Measurements from ENCODE around the gene STXBP6.

STXBP6 gene

GRCh38 chr14:25004389-25004809 is 45.5 kb downstream of the STXBP6 start:
- Histone ChIP-seq H3K27ac (ENCODE audit: poor library complexity, severe bottlenecking) (no peak overlapping the region), H3K4me1 (ENCODE audit: insufficient read depth, poor library complexity, severe bottlenecking) (peaks cover 7% of the 10 kb centered on the region), H3K9me3 (ENCODE audit: severe bottlenecking) (no peaks in the 10 kb centered on the region), H3K27me3 (ENCODE audit: insufficient read depth, poor library complexity, severe bottlenecking) (no peaks in the 10 kb centered on the region), H3K4me3 (ENCODE audit: severe bottlenecking) (no peak overlapping the region), H3K36me3 (ENCODE audit: low read depth) (no peaks in the 10 kb centered on the region)
- no peak for DNase-seq (ENCODE audit: low spot score)
- ATAC-seq (ENCODE audit: low read depth) = no peak
- no peak for TF ChIP-seq CTCF (IDR thresholded peaks at IDR 0.05; ENCODE audit: poor library complexity, severe bottlenecking)

- Histone ChIP-seq H3K9me3 (ENCODE audit: severe bottlenecking) (no peaks in the 10 kb centered on the region), H3K4me3 (ENCODE audit: severe bottlenecking) (no peak overlapping the region), H3K27ac (ENCODE audit: poor library complexity, severe bottlenecking) (no peak overlapping the region), H3K4me1 (ENCODE audit: insufficient read depth, poor library complexity, severe bottlenecking) (peaks cover 7% of the 10 kb centered on the region), H3K27me3 (ENCODE audit: insufficient read depth, poor library complexity, severe bottlenecking) (no peaks in the 10 kb centered on the region), H3K36me3 (ENCODE audit: low read depth) (no peaks in the 10 kb centered on the region)
- DNase-seq (ENCODE audit: low spot score) (no peak), ATAC-seq (ENCODE audit: low read depth) (peak; percentile 57)
- no peak for TF ChIP-seq CTCF (IDR thresholded peaks at IDR 0.05; ENCODE audit: poor library complexity, severe bottlenecking)
These were observed 46.4 kb downstream of the STXBP6 start for GRCh38 chr14:25003537-25003936.

GRCh38 chr14:25001601-25002000 is 48.3 kb downstream of the STXBP6 start:
- DNase-seq (ENCODE audit: low spot score) (no peak), ATAC-seq (ENCODE audit: low read depth) (no peak)
- H3K4me3 ChIP-seq (ENCODE audit: severe bottlenecking) = no peak overlapping the region
- no peak for TF ChIP-seq CTCF (IDR thresholded peaks at IDR 0.05; ENCODE audit: poor library complexity, severe bottlenecking)
- H3K27ac ChIP-seq (ENCODE audit: poor library complexity, severe bottlenecking) = no peak overlapping the region
- no peaks in the 10 kb centered on the region for H3K36me3 ChIP-seq (ENCODE audit: low read depth)
- no peaks in the 10 kb centered on the region for H3K4me1 ChIP-seq (ENCODE audit: insufficient read depth, poor library complexity, severe bottlenecking)
- H3K27me3 ChIP-seq (ENCODE audit: insufficient read depth, poor library complexity, severe bottlenecking) = no peaks in the 10 kb centered on the region
- H3K9me3 ChIP-seq (ENCODE audit: severe bottlenecking) = no peaks in the 10 kb centered on the region

GRCh38 chr14:25001156-25001555 is 48.8 kb downstream of the STXBP6 start:
- no peak for DNase-seq (ENCODE audit: low spot score)
- no peak overlapping the region for H3K4me3 ChIP-seq (ENCODE audit: severe bottlenecking)
- H3K9me3 ChIP-seq (ENCODE audit: severe bottlenecking) = no peaks in the 10 kb centered on the region
- no peaks in the 10 kb centered on the region for H3K36me3 ChIP-seq (ENCODE audit: low read depth)
- no peak for TF ChIP-seq CTCF (IDR thresholded peaks at IDR 0.05; ENCODE audit: poor library complexity, severe bottlenecking)
- ATAC-seq (ENCODE audit: low read depth) = no peak
- no peaks in the 10 kb centered on the region for H3K4me1 ChIP-seq (ENCODE audit: insufficient read depth, poor library complexity, severe bottlenecking)
- no peaks in the 10 kb centered on the region for H3K27me3 ChIP-seq (ENCODE audit: insufficient read depth, poor library complexity, severe bottlenecking)
- H3K27ac ChIP-seq (ENCODE audit: poor library complexity, severe bottlenecking) = no peak overlapping the region

- Histone ChIP-seq H3K27ac (ENCODE audit: poor library complexity, severe bottlenecking) (no peak overlapping the region), H3K27me3 (ENCODE audit: insufficient read depth, poor library complexity, severe bottlenecking) (peaks cover 4% of the 10 kb centered on the region), H3K4me1 (ENCODE audit: insufficient read depth, poor library complexity, severe bottlenecking) (no peaks in the 10 kb centered on the region), H3K36me3 (ENCODE audit: low read depth) (no peaks in the 10 kb centered on the region), H3K9me3 (ENCODE audit: severe bottlenecking) (no peaks in the 10 kb centered on the region), H3K4me3 (ENCODE audit: severe bottlenecking) (no peak overlapping the region)
- DNase-seq (ENCODE audit: low spot score) (no peak), ATAC-seq (ENCODE audit: low read depth) (no peak)
- no peak for TF ChIP-seq CTCF (IDR thresholded peaks at IDR 0.05; ENCODE audit: poor library complexity, severe bottlenecking)
These were observed 50.8 kb downstream of the STXBP6 start for GRCh38 chr14:24999157-24999556.
